ENCODE measurements around the gene RMDN2.

DNA sequence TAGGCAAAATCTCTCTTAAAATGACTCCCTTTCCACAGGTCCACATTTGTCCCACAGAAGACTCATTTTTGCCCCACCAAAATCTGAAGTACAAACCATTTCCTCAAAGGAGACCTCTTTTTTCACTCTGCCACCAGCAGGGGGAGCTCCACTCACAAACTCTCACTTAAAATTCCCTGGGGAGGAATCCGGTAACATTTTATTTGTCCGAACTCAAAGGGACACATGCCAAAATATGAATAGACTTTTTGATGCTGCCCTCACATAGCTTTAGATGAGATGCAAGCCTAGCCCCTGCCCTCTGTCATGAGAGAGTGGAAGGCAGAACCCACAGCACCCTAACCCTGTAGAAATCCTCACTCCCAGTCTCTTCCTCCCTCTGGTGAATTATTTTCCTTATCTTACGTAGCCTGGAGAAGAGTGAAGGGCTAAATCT lies 57.1 kb downstream of the RMDN2 start:
- TF ChIP-seq, protein P1, sequence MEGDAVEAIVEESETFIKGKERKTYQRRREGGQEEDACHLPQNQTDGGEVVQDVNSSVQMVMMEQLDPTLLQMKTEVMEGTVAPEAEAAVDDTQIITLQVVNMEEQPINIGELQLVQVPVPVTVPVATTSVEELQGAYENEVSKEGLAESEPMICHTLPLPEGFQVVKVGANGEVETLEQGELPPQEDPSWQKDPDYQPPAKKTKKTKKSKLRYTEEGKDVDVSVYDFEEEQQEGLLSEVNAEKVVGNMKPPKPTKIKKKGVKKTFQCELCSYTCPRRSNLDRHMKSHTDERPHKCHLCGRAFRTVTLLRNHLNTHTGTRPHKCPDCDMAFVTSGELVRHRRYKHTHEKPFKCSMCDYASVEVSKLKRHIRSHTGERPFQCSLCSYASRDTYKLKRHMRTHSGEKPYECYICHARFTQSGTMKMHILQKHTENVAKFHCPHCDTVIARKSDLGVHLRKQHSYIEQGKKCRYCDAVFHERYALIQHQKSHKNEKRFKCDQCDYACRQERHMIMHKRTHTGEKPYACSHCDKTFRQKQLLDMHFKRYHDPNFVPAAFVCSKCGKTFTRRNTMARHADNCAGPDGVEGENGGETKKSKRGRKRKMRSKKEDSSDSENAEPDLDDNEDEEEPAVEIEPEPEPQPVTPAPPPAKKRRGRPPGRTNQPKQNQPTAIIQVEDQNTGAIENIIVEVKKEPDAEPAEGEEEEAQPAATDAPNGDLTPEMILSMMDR (IDR thresholded peaks at IDR 0.05): peak in 1 of 3 donors; percentile 69
- no peak for TF ChIP-seq POLR2A (IDR thresholded peaks at IDR 0.05)
